Nephron (organoid): ENCODE measurements around the gene MT1F.

Experiments used
- H3K27ac Mint-ChIP-seq, 3 experiments: 2 replicates each; pipeline ENCODE4 v1.8.0; 2020; ENCODE audit warnings: mixed read lengths in 3 of 3, mild to moderate bottlenecking in 2 of 3, moderate library complexity in 1 of 3
- H3K27me3 Mint-ChIP-seq: 2 replicates; pipeline ENCODE4 v1.8.0; 2021; ENCODE audit warnings: low read depth, mild to moderate bottlenecking, moderate library complexity, mixed read lengths
- H3K36me3 Mint-ChIP-seq: 2 replicates; pipeline ENCODE4 v1.8.0; 2020; ENCODE audit warnings: low read depth, mixed read lengths
- H3K4me1 Mint-ChIP-seq: 2 replicates; pipeline ENCODE4 v1.8.0; 2020; ENCODE audit warnings: mixed read lengths
- H3K4me3 Mint-ChIP-seq, 3 experiments: 2 replicates each; pipeline ENCODE4 v1.8.0; 2020; ENCODE audit warnings: mild to moderate bottlenecking in 3 of 3, mixed read lengths in 3 of 3, moderate library complexity in 2 of 3
- H3K9me3 Mint-ChIP-seq: 2 replicates; pipeline ENCODE4 v1.8.0; 2020; ENCODE audit warnings: mixed read lengths
- CTCF ChIP-seq, 3 experiments: fragments of 200-600 bp; sonication (generic); IDR thresholded peaks; one replicate each; pipeline ENCODE4 v1.5.0; 2021; ENCODE audit warnings: antibody characterized with exemption in 3 of 3; ENCODE audit not compliant: unreplicated experiment in 3 of 3

MT1F gene

GRCh38 chr16:56684926-56685590 is 27.3 kb downstream of the MT1F start:
- no peak overlapping the region for H3K4me3 Mint-ChIP-seq
- TF ChIP-seq CTCF (IDR thresholded peaks at IDR 0.05; ENCODE audit: unreplicated experiment in 3 of 3) = no peak
- H3K9me3 Mint-ChIP-seq = peaks cover 17% of the 10 kb centered on the region
- H3K27ac Mint-ChIP-seq = no peak overlapping the region
- peaks cover 10% of the 10 kb centered on the region for H3K36me3 Mint-ChIP-seq
- peaks cover 15% of the 10 kb centered on the region for H3K4me1 Mint-ChIP-seq
- peaks cover 49% of the 10 kb centered on the region for H3K27me3 Mint-ChIP-seq

- H3K4me3 Mint-ChIP-seq = no peak overlapping the region
- H3K27ac Mint-ChIP-seq = no peak overlapping the region
- H3K4me1 Mint-ChIP-seq = peaks cover 12% of the 10 kb centered on the region
- no peak for TF ChIP-seq CTCF (IDR thresholded peaks at IDR 0.05; ENCODE audit: unreplicated experiment in 3 of 3)
- H3K27me3 Mint-ChIP-seq = peaks cover 42% of the 10 kb centered on the region
- peaks cover 23% of the 10 kb centered on the region for H3K9me3 Mint-ChIP-seq
- H3K36me3 Mint-ChIP-seq = peaks cover 10% of the 10 kb centered on the region
Measured at GRCh38 chr16:56686758-56687157, 29.0 kb downstream of the MT1F start.

GRCh38 chr16:56688762-56689161 is 31.0 kb downstream of the MT1F start:
- no peak for TF ChIP-seq CTCF (IDR thresholded peaks at IDR 0.05; ENCODE audit: unreplicated experiment in 3 of 3)
- peaks cover 46% of the 10 kb centered on the region for H3K27me3 Mint-ChIP-seq
- no peak overlapping the region for H3K4me3 Mint-ChIP-seq
- H3K4me1 Mint-ChIP-seq = peaks cover 7% of the 10 kb centered on the region
- no peak overlapping the region for H3K27ac Mint-ChIP-seq
- peaks cover 23% of the 10 kb centered on the region for H3K9me3 Mint-ChIP-seq
- H3K36me3 Mint-ChIP-seq = peaks cover 10% of the 10 kb centered on the region

- H3K4me1 Mint-ChIP-seq = peaks cover 3% of the 10 kb centered on the region
- TF ChIP-seq CTCF (IDR thresholded peaks at IDR 0.05; ENCODE audit: unreplicated experiment in 3 of 3) = no peak
- no peak overlapping the region for H3K27ac Mint-ChIP-seq
- peaks cover 10% of the 10 kb centered on the region for H3K36me3 Mint-ChIP-seq
- H3K9me3 Mint-ChIP-seq = peaks cover 23% of the 10 kb centered on the region
- H3K4me3 Mint-ChIP-seq = no peak overlapping the region
- peaks cover 46% of the 10 kb centered on the region for H3K27me3 Mint-ChIP-seq
Measured at GRCh38 chr16:56689171-56689570, 31.4 kb downstream of the MT1F start.

- Mint-ChIP-seq H3K4me3 (no peak overlapping the region), H3K9me3 (peaks cover 21% of the 10 kb centered on the region), H3K36me3 (peaks cover 7% of the 10 kb centered on the region), H3K27ac (no peak overlapping the region), H3K27me3 (peaks cover 45% of the 10 kb centered on the region), H3K4me1 (no peaks in the 10 kb centered on the region)
- no peak for TF ChIP-seq CTCF (IDR thresholded peaks at IDR 0.05; ENCODE audit: unreplicated experiment in 3 of 3)
Measured at GRCh38 chr16:56690420-56691122, 32.8 kb downstream of the MT1F start.

GRCh38 chr16:56691885-56692284 is 34.1 kb downstream of the MT1F start:
- peaks cover 12% of the 10 kb centered on the region for H3K9me3 Mint-ChIP-seq
- H3K27ac Mint-ChIP-seq = no peak overlapping the region
- H3K36me3 Mint-ChIP-seq = peaks cover 3% of the 10 kb centered on the region
- no peak overlapping the region for H3K4me3 Mint-ChIP-seq
- H3K4me1 Mint-ChIP-seq = no peaks in the 10 kb centered on the region
- H3K27me3 Mint-ChIP-seq = peaks cover 42% of the 10 kb centered on the region
- no peak for TF ChIP-seq CTCF (IDR thresholded peaks at IDR 0.05; ENCODE audit: unreplicated experiment in 3 of 3)
